ENCODE measurements around the gene DR1.
"Not testable (repeated sequence)": the region's sequence is repeated elsewhere in the genome, so short reads cannot be mapped to it uniquely, and the experiment has no call there.

DR1 gene

GRCh38 chr1:93340090-93340489 lies 5.6 kb upstream of the DR1 start:
- no peak for DNase-seq (ENCODE audit: low spot score)

- no peak for DNase-seq (ENCODE audit: low spot score)
These were observed 1.2 kb upstream of the DR1 start for GRCh38 chr1:93344484-93344883.

GRCh38 chr1:93344886-93345632 lies 648 bp upstream of the DR1 start:
- peak; percentile 51 for DNase-seq (ENCODE audit: low spot score)

GRCh38 chr1:93346421-93346993 lies 800 bp downstream of the DR1 start:
- peak; percentile 40 for DNase-seq (ENCODE audit: low spot score)

GRCh38 chr1:93347334-93347899 lies 1.7 kb downstream of the DR1 start:
- DNase-seq (ENCODE audit: low spot score): no peak

- DNase-seq (ENCODE audit: low spot score): no peak
These were observed 2.5 kb downstream of the DR1 start for GRCh38 chr1:93348104-93348728.

GRCh38 chr1:93349231-93350135 lies 3.8 kb downstream of the DR1 start:
- peak; percentile 47 for DNase-seq (ENCODE audit: low spot score)

GRCh38 chr1:93350322-93350721 lies 4.6 kb downstream of the DR1 start:
- no peak for DNase-seq (ENCODE audit: low spot score)

GRCh38 chr1:93350875-93351274 lies 5.2 kb downstream of the DR1 start:
- no peak for DNase-seq (ENCODE audit: low spot score)

- not testable (repeated sequence) for DNase-seq (ENCODE audit: low spot score)
These were observed 5.6 kb downstream of the DR1 start for GRCh38 chr1:93351346-93351745.

GRCh38 chr1:93352376-93352775 lies 6.7 kb downstream of the DR1 start:
- DNase-seq (ENCODE audit: low spot score): no peak

- no peak for DNase-seq (ENCODE audit: low spot score)
These were observed 7.6 kb downstream of the DR1 start for GRCh38 chr1:93353286-93353685.

- DNase-seq (ENCODE audit: low spot score): no peak
These were observed 9.0 kb downstream of the DR1 start for GRCh38 chr1:93354749-93355148.

- no peak for DNase-seq (ENCODE audit: low spot score)
These were observed 11.5 kb downstream of the DR1 start for GRCh38 chr1:93357242-93357641.

GRCh38 chr1:93358293-93358692 lies 12.6 kb downstream of the DR1 start:
- no peak for DNase-seq (ENCODE audit: low spot score)

- no peak for DNase-seq (ENCODE audit: low spot score)
These were observed 14.4 kb downstream of the DR1 start for GRCh38 chr1:93360111-93360510.

GRCh38 chr1:93362237-93362636 lies 16.5 kb downstream of the DR1 start:
- DNase-seq (ENCODE audit: low spot score): no peak

GRCh38 chr1:93365813-93366212 lies 20.1 kb downstream of the DR1 start:
- DNase-seq (ENCODE audit: low spot score): no peak

- no peak for DNase-seq (ENCODE audit: low spot score)
These were observed 24.0 kb downstream of the DR1 start for GRCh38 chr1:93369734-93370133.

GRCh38 chr1:93374334-93375106 lies 28.8 kb downstream of the DR1 start:
- no peak for DNase-seq (ENCODE audit: low spot score)

- no peak for DNase-seq (ENCODE audit: low spot score)
These were observed 38.9 kb downstream of the DR1 start for GRCh38 chr1:93384656-93385055.

Data from hematopoietic multipotent progenitor cell treated with erythropoietin and hydrocortisone succinate and interleukin-3 and kit ligand, for 15 days (in vitro differentiated cells).